ENCODE measurements around the gene CMTM6.
A peak's percentile ranks its signal among the peaks of the same experiment; 100 is the strongest.

GRCh38 chr3:32467333-32468070 lies 35.1 kb downstream of the CMTM6 start:
- TF ChIP-seq RCOR1 (conservative IDR thresholded peaks at IDR 0.05; ENCODE audit: low read depth, low read length): no peak
- no peak for TF ChIP-seq ZNF274 (IDR thresholded peaks at IDR 0.05; ENCODE audit: insufficient read depth, insufficient read length)
- TF ChIP-seq TAF1 (IDR thresholded peaks at IDR 0.05; ENCODE audit: borderline replicate concordance, low read depth, low read length): no peak
- peak; percentile 95 to 96 (median 96); a peak in 5 of 6 replicates for TF ChIP-seq CTCF (IDR thresholded peaks at IDR 0.05 in 2 of 3, conservative IDR thresholded peaks at IDR 0.05 in 1 of 3; ENCODE audit: control insufficient read depth in 2 of 3, extremely low read depth in 1 of 3, insufficient read depth in 1 of 3, low read depth in 3 of 3, low read length in 3 of 3)

Measured in GM12878 (cell line).